Activated CD4-positive, alpha-beta T cell treated with anti-CD3 and anti-CD28 coated beads for 4 hours (primary cell): ENCODE measurements around the gene NFIX.

Experiments
- DNase-seq, 2 donors: peaks; one replicate each; pipeline ENCODE4 v3.0.0-alpha.2; 2020

NFIX gene

GRCh38 chr19:12990853-12991252, 4.4 kb upstream of the NFIX start:
- DNase-seq = no peak

- no peak for DNase-seq
These were observed 4.0 kb upstream of the NFIX start for GRCh38 chr19:12991296-12991695.

GRCh38 chr19:12992729-12993128, 2.5 kb upstream of the NFIX start:
- DNase-seq = no peak

- DNase-seq = no peak
These were observed 1.7 kb upstream of the NFIX start for GRCh38 chr19:12993562-12993961.

- no peak for DNase-seq
These were observed 526 bp downstream of the NFIX start for GRCh38 chr19:12995596-12996405.

- DNase-seq = no peak
These were observed 1.3 kb downstream of the NFIX start for GRCh38 chr19:12996406-12997094.

GRCh38 chr19:12997179-12997966, 2.1 kb downstream of the NFIX start:
- DNase-seq = no peak

GRCh38 chr19:12997967-12998940, 3.0 kb downstream of the NFIX start:
- DNase-seq = no peak

GRCh38 chr19:13001166-13001501, 5.9 kb downstream of the NFIX start:
- DNase-seq = no peak

- no peak for DNase-seq
These were observed 6.4 kb downstream of the NFIX start for GRCh38 chr19:13001502-13002165.

GRCh38 chr19:13002166-13002898, 7.1 kb downstream of the NFIX start:
- no peak for DNase-seq

- DNase-seq = no peak
These were observed 7.8 kb downstream of the NFIX start for GRCh38 chr19:13003081-13003480.

GRCh38 chr19:13004273-13004672, 9.0 kb downstream of the NFIX start:
- DNase-seq = no peak

- no peak for DNase-seq
These were observed 10.0 kb downstream of the NFIX start for GRCh38 chr19:13005253-13005652.

GRCh38 chr19:13005861-13006370, 10.6 kb downstream of the NFIX start:
- DNase-seq = no peak

- no peak for DNase-seq
These were observed 11.4 kb downstream of the NFIX start for GRCh38 chr19:13006431-13007281.

GRCh38 chr19:13007292-13008045, 12.2 kb downstream of the NFIX start:
- DNase-seq = no peak

GRCh38 chr19:13008926-13009787, 13.9 kb downstream of the NFIX start:
- DNase-seq = no peak
